RPMI7951 (cell line): ENCODE data around the gene DPH2. TPM values are rescaled to one million over a fixed set of nuclear protein-coding genes. Genes with fewer than 3 reads are reported as not detected.

Experiments
- DNase-seq: peaks from one replicate; pipeline ENCODE4 v3.0.0-alpha.2; 2012; ENCODE audit warnings: low read depth
- total RNA-seq: library from RNA; depleted of rRNA; stranded (reverse); fragments of >200 nt; shearing (Covaris generic); gene quantifications from 2 replicates; pipeline ENCODE4 v1.2.3, GENCODE V29; 2014

The DPH2 gene
- total RNA-seq, 1 experiment from 2014 or later: 25.5 TPM

- DNase-seq: no peak
Observed at GRCh38 chr1:43982808-43983207, 13.0 kb downstream of the DPH2 start.

- no peak for DNase-seq
Observed at GRCh38 chr1:43983253-43983899, 13.6 kb downstream of the DPH2 start.

GRCh38 chr1:43984855-43985254 lies 15.0 kb downstream of the DPH2 start:
- no peak for DNase-seq

GRCh38 chr1:43985984-43986595 lies 16.3 kb downstream of the DPH2 start:
- DNase-seq: no peak

- DNase-seq: no peak
Observed at GRCh38 chr1:43986712-43987111, 16.9 kb downstream of the DPH2 start.

GRCh38 chr1:43987159-43987902 lies 17.5 kb downstream of the DPH2 start:
- no peak for DNase-seq

GRCh38 chr1:43990271-43991199 lies 20.7 kb downstream of the DPH2 start:
- peak; percentile 20 for DNase-seq

GRCh38 chr1:43991200-43991475 lies 21.3 kb downstream of the DPH2 start:
- DNase-seq: no peak

GRCh38 chr1:43991476-43992231 lies 21.8 kb downstream of the DPH2 start, which contains the start of gene CCDC24:
Gene CCDC24, plus strand, starts transcription at chr1:43991599. Its CDS starts 280 bp downstream, at chr1:43991879.
- peak; percentile 88 for DNase-seq

GRCh38 chr1:43992232-43992995 lies 22.6 kb downstream of the DPH2 start:
- no peak for DNase-seq

GRCh38 chr1:43993206-43993914 lies 23.6 kb downstream of the DPH2 start:
- DNase-seq: no peak

GRCh38 chr1:43994071-43994470 lies 24.3 kb downstream of the DPH2 start:
- no peak for DNase-seq

GRCh38 chr1:43994794-43995790 lies 25.3 kb downstream of the DPH2 start:
- DNase-seq: peak; percentile 26

GRCh38 chr1:43995984-43996732 lies 26.3 kb downstream of the DPH2 start:
- DNase-seq: no peak

- no peak for DNase-seq
Observed at GRCh38 chr1:43996733-43997115, 26.9 kb downstream of the DPH2 start.

GRCh38 chr1:43997295-43997999 lies 27.6 kb downstream of the DPH2 start:
- no peak for DNase-seq

- DNase-seq: no peak
Observed at GRCh38 chr1:43998000-43998378, 28.2 kb downstream of the DPH2 start.
